Measurements from ENCODE around the gene LYPD1.

LYPD1 gene

GRCh38 chr2:132652474-132652873 is 17.5 kb downstream of the LYPD1 start:
- CTCF ChIA-PET: no interaction called here
- TF ChIP-seq ZIC2 (tag by site-specific recombination; IDR thresholded peaks at IDR 0.05) (no peak), ZEB2 (tag by site-specific recombination; IDR thresholded peaks at IDR 0.05) (no peak), ZNF433 (tag by site-specific recombination; IDR thresholded peaks at IDR 0.05; ENCODE audit: low read depth) (no peak), ZNF311 (tag by site-specific recombination; IDR thresholded peaks at IDR 0.05; ENCODE audit: borderline replicate concordance) (no peak), KLF16 (tag by site-specific recombination; IDR thresholded peaks at IDR 0.05) (no peak)
- TF ChIP-seq, protein P1, sequence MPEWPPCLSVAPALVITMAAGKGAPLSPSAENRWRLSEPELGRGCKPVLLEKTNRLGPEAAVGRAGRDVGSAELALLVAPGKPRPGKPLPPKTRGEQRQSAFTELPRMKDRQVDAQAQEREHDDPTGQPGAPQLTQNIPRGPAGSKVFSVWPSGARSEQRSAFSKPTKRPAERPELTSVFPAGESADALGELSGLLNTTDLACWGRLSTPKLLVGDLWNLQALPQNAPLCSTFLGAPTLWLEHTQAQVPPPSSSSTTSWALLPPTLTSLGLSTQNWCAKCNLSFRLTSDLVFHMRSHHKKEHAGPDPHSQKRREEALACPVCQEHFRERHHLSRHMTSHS (tag by site-specific recombination; IDR thresholded peaks at IDR 0.05): no peak
- no peak overlapping the region for H3K4me3 ChIP-seq (ENCODE audit: low read depth, low read length)
- no peaks in the 10 kb centered on the region for H3K4me1 ChIP-seq (ENCODE audit: control insufficient read depth, insufficient read depth, low read length)
- H3K9me3 ChIP-seq (ENCODE audit: control insufficient read depth, insufficient read depth, low read depth, low read length): no peaks in the 10 kb centered on the region
- POLR2A ChIA-PET: no interaction called here
- no peak overlapping the region for H3K27ac ChIP-seq (ENCODE audit: extremely low read depth, low read depth, low read length)
- peaks cover 0 to 5% of the 10 kb centered on the region in 2 experiments; a peak in 1 of 3 replicates for H3K36me3 ChIP-seq (ENCODE audit: control insufficient read depth in 2 of 2, insufficient read depth in 1 of 2, low read length in 2 of 2)

- H3K36me3 ChIP-seq (ENCODE audit: control insufficient read depth in 2 of 2, insufficient read depth in 1 of 2, low read length in 2 of 2): no peaks in the 10 kb centered on the region
- no peak overlapping the region for H3K27ac ChIP-seq (ENCODE audit: extremely low read depth, low read depth, low read length)
- H3K4me1 ChIP-seq (ENCODE audit: control insufficient read depth, insufficient read depth, low read length): no peaks in the 10 kb centered on the region
- CTCF ChIA-PET: interaction anchor here (0.6 to 1.5 kb wide), 13 partner anchors 9 to 909 kb away, joined by 3 to 8 read pairs (median 4); no protein-coding TSS in a partner anchor
- POLR2A ChIA-PET: no interaction called here
- H3K9me3 ChIP-seq (ENCODE audit: control insufficient read depth, insufficient read depth, low read depth, low read length): no peaks in the 10 kb centered on the region
- TF ChIP-seq SP3 (tag by site-specific recombination; IDR thresholded peaks at IDR 0.05) (no peak), ZNF16 (tag by site-specific recombination; IDR thresholded peaks at IDR 0.05; ENCODE audit: low read depth) (no peak), ZSCAN16 (tag by site-specific recombination; IDR thresholded peaks at IDR 0.05) (no peak), ZNF23 (tag by site-specific recombination; IDR thresholded peaks at IDR 0.05; ENCODE audit: borderline replicate concordance) (no peak), ZNF677 (tag by site-specific recombination; IDR thresholded peaks at IDR 0.05) (no peak), PRDM4 (tag by site-specific recombination; IDR thresholded peaks at IDR 0.05) (no peak), ZNF830 (tag by site-specific recombination; IDR thresholded peaks at IDR 0.05; ENCODE audit: low read depth) (no peak)
- TF ChIP-seq, protein P2, sequence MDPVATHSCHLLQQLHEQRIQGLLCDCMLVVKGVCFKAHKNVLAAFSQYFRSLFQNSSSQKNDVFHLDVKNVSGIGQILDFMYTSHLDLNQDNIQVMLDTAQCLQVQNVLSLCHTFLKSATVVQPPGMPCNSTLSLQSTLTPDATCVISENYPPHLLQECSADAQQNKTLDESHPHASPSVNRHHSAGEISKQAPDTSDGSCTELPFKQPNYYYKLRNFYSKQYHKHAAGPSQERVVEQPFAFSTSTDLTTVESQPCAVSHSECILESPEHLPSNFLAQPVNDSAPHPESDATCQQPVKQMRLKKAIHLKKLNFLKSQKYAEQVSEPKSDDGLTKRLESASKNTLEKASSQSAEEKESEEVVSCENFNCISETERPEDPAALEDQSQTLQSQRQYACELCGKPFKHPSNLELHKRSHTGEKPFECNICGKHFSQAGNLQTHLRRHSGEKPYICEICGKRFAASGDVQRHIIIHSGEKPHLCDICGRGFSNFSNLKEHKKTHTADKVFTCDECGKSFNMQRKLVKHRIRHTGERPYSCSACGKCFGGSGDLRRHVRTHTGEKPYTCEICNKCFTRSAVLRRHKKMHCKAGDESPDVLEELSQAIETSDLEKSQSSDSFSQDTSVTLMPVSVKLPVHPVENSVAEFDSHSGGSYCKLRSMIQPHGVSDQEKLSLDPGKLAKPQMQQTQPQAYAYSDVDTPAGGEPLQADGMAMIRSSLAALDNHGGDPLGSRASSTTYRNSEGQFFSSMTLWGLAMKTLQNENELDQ (tag by site-specific recombination; IDR thresholded peaks at IDR 0.05; ENCODE audit: low read depth): no peak
- H3K4me3 ChIP-seq (ENCODE audit: low read depth, low read length): no peak overlapping the region
Measured at GRCh38 chr2:132651115-132652045, 18.6 kb downstream of the LYPD1 start.
